RWPE2 (cell line): ENCODE results near the gene TNFRSF14.

Source experiments
- ATAC-seq: fragments of 200-7000 bp; cut with Tn5 transposase; 3 replicates; pipeline ENCODE4 v1.9.1; 2021; ENCODE audit warnings: low read depth
- DNase-seq: peaks from one replicate; pipeline ENCODE4 v3.0.0-alpha.2; 2020; ENCODE audit warnings: low spot score
- H3K27ac ChIP-seq: fragments of 450-650 bp; 2 replicates; pipeline ENCODE4 v1.5.1; 2017; ENCODE audit warnings: mild to moderate bottlenecking; ENCODE audit not compliant: poor library complexity, severe bottlenecking
- H3K27me3 ChIP-seq: fragments of 250-450 bp; sonication (Bioruptor Pico); 2 replicates; pipeline ENCODE4 v1.5.1; 2021; ENCODE audit warnings: mild to moderate bottlenecking, moderate library complexity; ENCODE audit not compliant: insufficient read depth, poor library complexity, severe bottlenecking
- H3K36me3 ChIP-seq: fragments of 250-450 bp; sonication (Bioruptor Pico); 2 replicates; pipeline ENCODE4 v1.5.1; 2020; ENCODE audit warnings: low read depth, mild to moderate bottlenecking, moderate library complexity
- H3K4me1 ChIP-seq: fragments of 250-450 bp; sonication (Bioruptor Pico); 2 replicates; pipeline ENCODE4 v1.5.1; 2021; ENCODE audit warnings: mild to moderate bottlenecking, moderate library complexity; ENCODE audit not compliant: insufficient read depth, poor library complexity, severe bottlenecking
- H3K4me3 ChIP-seq: fragments of 250-450 bp; sonication (Bioruptor Pico); 2 replicates; pipeline ENCODE4 v1.5.1; 2021; ENCODE audit warnings: mild to moderate bottlenecking, moderate library complexity; ENCODE audit not compliant: severe bottlenecking
- H3K9me3 ChIP-seq: fragments of 250-450 bp; sonication (Bioruptor Pico); 2 replicates; pipeline ENCODE4 v1.5.1; 2021; ENCODE audit warnings: mild to moderate bottlenecking, moderate library complexity; ENCODE audit not compliant: severe bottlenecking
- CTCF ChIP-seq: fragments of 450-650 bp; IDR thresholded peaks from one replicate; pipeline ENCODE4 v1.5.1; 2017; ENCODE audit warnings: mild to moderate bottlenecking, moderate library complexity; ENCODE audit not compliant: poor library complexity, severe bottlenecking

The TNFRSF14 gene

GRCh38 chr1:2556277-2556677 lies at the start of gene TNFRSF14:
Gene TNFRSF14, plus strand, starts transcription at chr1:2556371. Its CDS starts 294 bp downstream, at chr1:2556665.
- peak within 1 kb of the TSS; percentile 35 for H3K4me3 ChIP-seq
- DNase-seq (no peak), ATAC-seq (peak; percentile 52)
- H3K4me1 ChIP-seq, result peaks cover 5% of the 10 kb centered on the region
- no peaks in the 10 kb centered on the region for H3K27me3 ChIP-seq
- no peak for TF ChIP-seq CTCF
- peak within 1 kb of the TSS; percentile 38 for H3K27ac ChIP-seq
- H3K36me3 ChIP-seq, result no peaks in the 10 kb centered on the region
- no peaks in the 10 kb centered on the region for H3K9me3 ChIP-seq

DNA sequence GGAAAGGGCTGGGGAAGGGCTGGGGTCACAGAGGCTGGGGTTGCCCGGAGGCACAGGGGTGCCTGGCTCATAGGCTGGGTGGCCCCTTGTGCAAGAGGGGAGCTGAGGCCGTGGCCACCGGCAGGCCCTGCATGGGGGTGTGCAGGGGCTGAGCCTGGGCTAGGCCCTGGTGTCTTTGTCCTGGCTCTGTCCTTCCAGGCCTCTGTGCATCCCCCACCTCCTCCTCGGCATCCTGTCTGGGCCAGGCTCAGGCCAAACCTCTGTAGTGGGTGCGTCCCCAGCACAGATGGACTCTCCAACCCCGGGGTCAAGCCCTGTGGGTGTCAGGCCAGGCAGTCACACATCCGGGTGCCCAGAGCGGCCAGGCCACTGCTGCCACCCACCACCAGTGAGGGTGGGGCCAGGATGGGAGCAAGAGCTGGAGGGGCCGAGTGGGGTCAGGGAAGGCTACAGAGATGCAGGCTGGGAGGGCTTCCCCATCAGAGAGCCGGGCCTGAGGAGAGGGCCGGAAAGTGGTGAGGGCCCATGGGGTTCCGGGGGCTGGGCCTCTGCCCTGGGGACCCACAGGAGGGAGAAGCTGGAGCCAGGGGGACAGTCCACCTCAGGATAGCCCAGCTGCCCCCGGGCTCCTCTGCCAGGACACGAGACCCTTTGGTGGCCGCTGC lies 49.1 kb upstream of the TNFRSF14 start:
- peak overlapping the region; percentile 40 for H3K27ac ChIP-seq
- no peak for TF ChIP-seq CTCF
- DNase-seq (no peak), ATAC-seq (peak; percentile 13)
- no peaks in the 10 kb centered on the region for H3K9me3 ChIP-seq
- peaks cover 36% of the 10 kb centered on the region for H3K36me3 ChIP-seq
- H3K4me1 ChIP-seq, result no peaks in the 10 kb centered on the region
- H3K4me3 ChIP-seq, result no peak overlapping the region
- no peaks in the 10 kb centered on the region for H3K27me3 ChIP-seq

DNA sequence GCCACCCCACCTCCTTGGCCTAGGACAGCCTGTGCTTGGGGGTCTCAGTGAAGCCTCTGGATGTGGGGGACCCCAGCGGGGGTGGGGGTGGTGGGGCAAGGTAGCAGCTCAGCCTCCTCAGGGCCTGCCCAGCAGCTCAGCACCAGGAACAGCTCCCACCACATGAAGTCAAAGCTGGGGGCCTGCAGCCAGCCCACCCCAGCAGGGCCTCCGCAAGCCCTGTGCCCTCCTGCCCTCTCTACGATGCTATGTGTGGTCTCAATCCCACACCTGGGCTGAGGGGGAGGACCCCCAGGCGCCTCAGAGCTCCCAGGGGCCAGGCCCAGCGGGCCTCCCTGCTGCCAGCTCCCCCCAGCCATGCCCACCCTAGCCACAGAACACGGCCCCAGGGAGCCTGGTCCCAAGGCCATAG lies 48.4 kb upstream of the TNFRSF14 start:
- TF ChIP-seq CTCF, result no peak
- no peak overlapping the region for H3K27ac ChIP-seq
- H3K27me3 ChIP-seq, result no peaks in the 10 kb centered on the region
- H3K9me3 ChIP-seq, result no peaks in the 10 kb centered on the region
- ATAC-seq (no peak), DNase-seq (no peak)
- H3K4me3 ChIP-seq, result no peak overlapping the region
- H3K36me3 ChIP-seq, result peaks cover 41% of the 10 kb centered on the region
- H3K4me1 ChIP-seq, result no peaks in the 10 kb centered on the region

GRCh38 chr1:2508180-2508579 lies 48.0 kb upstream of the TNFRSF14 start:
- no peak overlapping the region for H3K27ac ChIP-seq
- H3K36me3 ChIP-seq, result peaks cover 45% of the 10 kb centered on the region
- DNase-seq, result no peak
- no peak for ATAC-seq
- H3K9me3 ChIP-seq, result no peaks in the 10 kb centered on the region
- TF ChIP-seq CTCF, result no peak
- no peak overlapping the region for H3K4me3 ChIP-seq
- no peaks in the 10 kb centered on the region for H3K27me3 ChIP-seq
- H3K4me1 ChIP-seq, result no peaks in the 10 kb centered on the region

- Histone ChIP-seq H3K4me1 (no peaks in the 10 kb centered on the region), H3K27me3 (no peaks in the 10 kb centered on the region), H3K36me3 (peaks cover 51% of the 10 kb centered on the region), H3K4me3 (no peak overlapping the region), H3K9me3 (no peaks in the 10 kb centered on the region), H3K27ac (no peak overlapping the region)
- DNase-seq (no peak), ATAC-seq (no peak)
- TF ChIP-seq CTCF, result no peak
Measured at GRCh38 chr1:2508751-2509150, 47.4 kb upstream of the TNFRSF14 start.
